H1 (cell line): Measurements from ENCODE around the gene CYP27B1. TPM values are rescaled to one million over a fixed set of nuclear protein-coding genes. Genes with fewer than 3 reads are reported as not detected.

Experiments
- CTCF ChIA-PET: fragments of 300-600 bp; sonication (Branson Sonifier 250); formaldehyde crosslinking; loops from one replicate; lab custom pipeline; 2021; ENCODE audit not compliant: partially characterized antibody; lab: Charles Lee
- POLR2A ChIA-PET: fragments of 300-600 bp; sonication (Branson Sonifier 250); formaldehyde crosslinking; loops from one replicate; lab custom pipeline; 2021; ENCODE audit warnings: inconsistent platforms; ENCODE audit not compliant: partially characterized antibody; lab: Charles Lee
- DNase-seq, 2 experiments: peaks; one replicate each; pipeline versions ENCODE4 v3.0.0 to v3.0.0-alpha.2; 2010 to 2022; ENCODE audit warnings: low spot score in 2 of 2, low read depth in 1 of 2, mixed read lengths in 1 of 2
- FAIRE-seq: peaks from 2 replicates; lab custom pipeline; 2011; peaks lifted over from hg19 to GRCh38; lab: Jason Lieb, UNC
- H2AFZ ChIP-seq: 2 replicates; pipeline ENCODE4 v1.8.1; 2012; ENCODE audit warnings: low read length, inconsistent platforms
- H2AK5ac ChIP-seq: 2 replicates; pipeline ENCODE4 v1.6.1; 2013; ENCODE audit warnings: low read depth, low read length
- H2BK120ac ChIP-seq: replicated peaks from 2 replicates; pipeline ENCODE3; 2013; ENCODE audit warnings: low read depth, low read length, inconsistent platforms
- H2BK12ac ChIP-seq: 2 replicates; pipeline ENCODE4 v1.6.1; 2013; ENCODE audit warnings: low read depth, low read length
- H2BK15ac ChIP-seq: 2 replicates; pipeline ENCODE4 v1.6.1; 2013; ENCODE audit warnings: low read length
- H2BK20ac ChIP-seq: 2 replicates; pipeline ENCODE4 v1.6.1; 2013; ENCODE audit warnings: low read length
- H2BK5ac ChIP-seq: 2 replicates; pipeline ENCODE4 v1.6.1; 2013; ENCODE audit warnings: low read depth, low read length
- H3K14ac ChIP-seq: 2 replicates; pipeline ENCODE4 v1.6.1; 2013; ENCODE audit warnings: inconsistent platforms; ENCODE audit not compliant: insufficient read length
- H3K18ac ChIP-seq: 2 replicates; pipeline ENCODE4 v1.6.1; 2013; ENCODE audit warnings: low read length; ENCODE audit errors: extremely low read depth
- H3K23ac ChIP-seq: 2 replicates; pipeline ENCODE4 v1.6.1; 2013; ENCODE audit warnings: inconsistent platforms; ENCODE audit not compliant: insufficient read length
- H3K23me2 ChIP-seq: 2 replicates; pipeline ENCODE4 v1.6.1; 2013; ENCODE audit warnings: low read depth, low read length
- H3K27ac ChIP-seq: 2 replicates; pipeline ENCODE4 v1.6.1; 2011; ENCODE audit warnings: low read depth, low read length, inconsistent platforms
- H3K27me3 ChIP-seq, 4 experiments: replicated peaks in 1 of 4; 1 replicate in 1 of 4; 2 replicates in 3 of 4; pipeline versions ENCODE4 v1.6.1 to v1.8.1; 2011 to 2013; ENCODE audit warnings: low read length in 3 of 4, mild to moderate bottlenecking in 3 of 4, inconsistent platforms in 2 of 4, mixed read lengths in 2 of 4, moderate library complexity in 1 of 4; ENCODE audit not compliant: control insufficient read depth in 3 of 4, insufficient read depth in 3 of 4; ENCODE audit errors: extremely low read depth in 1 of 4
- H3K36me3 ChIP-seq, 4 experiments: 2 replicates each; pipeline versions ENCODE4 v1.6.1 to v1.8.1; 2011 to 2013; ENCODE audit warnings: mild to moderate bottlenecking in 4 of 4, low read length in 3 of 4, moderate library complexity in 2 of 4, control low read depth in 1 of 4, inconsistent platforms in 1 of 4; ENCODE audit not compliant: insufficient read depth in 4 of 4, control insufficient read depth in 2 of 4
- H3K4ac ChIP-seq: replicated peaks from 2 replicates; pipeline ENCODE3; 2013; ENCODE audit warnings: low read length, low read depth, mixed read lengths, inconsistent platforms; ENCODE audit not compliant: insufficient read length
- H3K4me1 ChIP-seq, 4 experiments: replicated peaks in 1 of 4; 1 replicate in 1 of 4; 2 replicates in 3 of 4; pipeline versions ENCODE4 v1.6.1 to v1.8.1; 2011 to 2013; ENCODE audit warnings: low read length in 3 of 4, inconsistent platforms in 2 of 4, mixed read lengths in 1 of 4; ENCODE audit not compliant: insufficient read depth in 4 of 4, control insufficient read depth in 3 of 4
- H3K4me2 ChIP-seq, 2 experiments: 2 replicates each; pipeline versions ENCODE4 v1.6.1 to v1.8.1; 2011 to 2013; ENCODE audit warnings: low read depth in 2 of 2, low read length in 2 of 2, control low read depth in 1 of 2, inconsistent platforms in 1 of 2, mild to moderate bottlenecking in 1 of 2; ENCODE audit not compliant: insufficient read depth in 1 of 2
- H3K4me3 ChIP-seq, 4 experiments: fragments of 200-600, 300-600 bp in 1 of 4; sonication (generic), shearing (Covaris generic), sonication (Bioruptor Twin) in 1 of 4; 2 replicates each; pipeline versions ENCODE4 v1.5.1 to v1.8.1; 2011 to 2016; ENCODE audit warnings: low read length in 4 of 4, low read depth in 3 of 4, control low read depth in 2 of 4, inconsistent platforms in 2 of 4, mild to moderate bottlenecking in 2 of 4, mixed read lengths in 1 of 4, moderate library complexity in 1 of 4; ENCODE audit not compliant: insufficient read depth in 2 of 4; ENCODE audit errors: extremely low read depth in 1 of 4
- H3K56ac ChIP-seq: replicated peaks from 2 replicates; pipeline ENCODE3; 2013; ENCODE audit warnings: low read depth, mild to moderate bottlenecking, mixed read lengths, low read length, inconsistent platforms; ENCODE audit not compliant: insufficient read length
- H3K79me1 ChIP-seq: 2 replicates; pipeline ENCODE4 v1.6.1; 2013; ENCODE audit warnings: low read depth, low read length, control low read depth
- H3K79me2 ChIP-seq, 2 experiments: 2 replicates each; pipeline versions ENCODE4 v1.6.1 to v1.8.1; 2012 to 2013; ENCODE audit warnings: low read length in 2 of 2, mild to moderate bottlenecking in 2 of 2, inconsistent platforms in 1 of 2; ENCODE audit not compliant: insufficient read depth in 2 of 2, control insufficient read depth in 1 of 2
- H3K9ac ChIP-seq, 4 experiments: replicated peaks in 1 of 4; 1 replicate in 1 of 4; 2 replicates in 3 of 4; pipeline versions ENCODE4 v1.6.1 to v1.8.1; 2011 to 2013; ENCODE audit warnings: low read depth in 3 of 4, low read length in 3 of 4, control low read depth in 2 of 4, mild to moderate bottlenecking in 2 of 4, moderate library complexity in 2 of 4, inconsistent platforms in 1 of 4; ENCODE audit errors: extremely low read depth in 1 of 4
- H3K9me3 ChIP-seq, 2 experiments: 2 replicates each; pipeline versions ENCODE4 v1.6.1 to v1.8.1; 2012 to 2013; ENCODE audit warnings: mild to moderate bottlenecking in 2 of 2, moderate library complexity in 2 of 2, control low read depth in 1 of 2, inconsistent platforms in 1 of 2, low read depth in 1 of 2, low read length in 1 of 2, mixed read lengths in 1 of 2; ENCODE audit not compliant: insufficient read depth in 2 of 2
- H4K20me1 ChIP-seq, 2 experiments: replicated peaks in 1 of 2; 2 replicates each; pipeline versions ENCODE3 to v1.8.1; 2011 to 2013; ENCODE audit warnings: inconsistent platforms in 2 of 2, low read length in 2 of 2, mild to moderate bottlenecking in 1 of 2; ENCODE audit not compliant: insufficient read depth in 2 of 2, control insufficient read depth in 1 of 2
- H4K5ac ChIP-seq: 2 replicates; pipeline ENCODE4 v1.6.1; 2013; ENCODE audit warnings: low read length, low read depth, mixed read lengths, inconsistent platforms; ENCODE audit not compliant: insufficient read length
- H4K8ac ChIP-seq: 2 replicates; pipeline ENCODE4 v1.8.0; 2013; ENCODE audit warnings: mild to moderate bottlenecking, moderate library complexity, low read length, inconsistent platforms; ENCODE audit not compliant: insufficient read depth; ENCODE audit errors: extremely low read depth
- H4K91ac ChIP-seq: replicated peaks from 2 replicates; pipeline ENCODE3; 2013; ENCODE audit warnings: low read length, mixed read lengths, inconsistent platforms; ENCODE audit not compliant: insufficient read length
- RAD21 ChIP-seq, 2 experiments: IDR thresholded peaks in 1 of 2; conservative IDR thresholded peaks in 1 of 2; 2 replicates each; pipeline ENCODE4 v1.6.1; 2011; ENCODE audit warnings: low read depth in 2 of 2, low read length in 2 of 2, improper control_type of control experiment in 1 of 2, inconsistent platforms in 1 of 2, mild to moderate bottlenecking in 1 of 2, moderate library complexity in 1 of 2
- TCF12 ChIP-seq: IDR thresholded peaks from 2 replicates; pipeline ENCODE4 v1.6.1; 2011; ENCODE audit warnings: low read depth, mild to moderate bottlenecking, low read length
- WGBS, 2 experiments: shearing (Covaris generic) in 1 of 2; methylation state at CpG; one replicate each; pipeline versions ENCODE4 v1.1.6 to v1.1.7; 2013 to 2015; ENCODE audit warnings: low lambda C conversion rate in 2 of 2, mixed read lengths in 2 of 2, inconsistent platforms in 1 of 2, low coverage in 1 of 2, missing lambda C conversion rate in 1 of 2; ENCODE audit not compliant: insufficient replicate concordance in 2 of 2, insufficient coverage in 1 of 2, insufficient read length in 1 of 2; ENCODE audit errors: extremely low coverage in 1 of 2, missing lambda C conversion rate in 1 of 2; 5-methylcytosine and 5-hydroxymethylcytosine counted together
- polyA plus RNA-seq, 7 experiments: library from polyadenylated mRNA; depleted of rRNA in 3 of 7; stranded (reverse) in 5 of 7; unstranded in 2 of 7; fragments of >200 nt in 5 of 7; fragments of 200-250 nt in 2 of 7; gene quantifications; 1 replicate in 5 of 7; 2 replicates in 1 of 7; 4 replicates in 1 of 7; pipeline versions ENCODE4 v1.2.1 to v1.2.3, GENCODE V29; 2011 to 2013; ENCODE audit warnings: missing spikeins in 2 of 7, mixed read lengths in 2 of 7
- total RNA-seq: library from RNA; stranded (reverse); fragmentation: NEBNext Ultra II Directional; extraction: Animal tissue kit (Norgen Biotek cat#: 25700); gene quantifications from 2 replicates; pipeline ENCODE4 v1.2.1, GENCODE V29; 2021
- TF ChIP-seq, protein P1 (sequence below), 3 experiments: IDR thresholded peaks; 1 replicate in 2 of 3; 2 replicates in 1 of 3; pipeline versions ENCODE4 v1.5.1 to v1.6.1; 2011; ENCODE audit warnings: low read length in 3 of 3, mild to moderate bottlenecking in 3 of 3, inconsistent platforms in 2 of 3, low read depth in 1 of 3, moderate library complexity in 1 of 3; ENCODE audit not compliant: insufficient read depth in 1 of 3; ENCODE audit errors: control extremely low read depth in 1 of 3

CYP27B1 gene
- total and polyA plus RNA-seq, 2 of the 8 experiments (the other 6 are each of a cell fraction or from before 2014, with no cell fraction given), result 2.9 to 3.3 TPM

DNA sequence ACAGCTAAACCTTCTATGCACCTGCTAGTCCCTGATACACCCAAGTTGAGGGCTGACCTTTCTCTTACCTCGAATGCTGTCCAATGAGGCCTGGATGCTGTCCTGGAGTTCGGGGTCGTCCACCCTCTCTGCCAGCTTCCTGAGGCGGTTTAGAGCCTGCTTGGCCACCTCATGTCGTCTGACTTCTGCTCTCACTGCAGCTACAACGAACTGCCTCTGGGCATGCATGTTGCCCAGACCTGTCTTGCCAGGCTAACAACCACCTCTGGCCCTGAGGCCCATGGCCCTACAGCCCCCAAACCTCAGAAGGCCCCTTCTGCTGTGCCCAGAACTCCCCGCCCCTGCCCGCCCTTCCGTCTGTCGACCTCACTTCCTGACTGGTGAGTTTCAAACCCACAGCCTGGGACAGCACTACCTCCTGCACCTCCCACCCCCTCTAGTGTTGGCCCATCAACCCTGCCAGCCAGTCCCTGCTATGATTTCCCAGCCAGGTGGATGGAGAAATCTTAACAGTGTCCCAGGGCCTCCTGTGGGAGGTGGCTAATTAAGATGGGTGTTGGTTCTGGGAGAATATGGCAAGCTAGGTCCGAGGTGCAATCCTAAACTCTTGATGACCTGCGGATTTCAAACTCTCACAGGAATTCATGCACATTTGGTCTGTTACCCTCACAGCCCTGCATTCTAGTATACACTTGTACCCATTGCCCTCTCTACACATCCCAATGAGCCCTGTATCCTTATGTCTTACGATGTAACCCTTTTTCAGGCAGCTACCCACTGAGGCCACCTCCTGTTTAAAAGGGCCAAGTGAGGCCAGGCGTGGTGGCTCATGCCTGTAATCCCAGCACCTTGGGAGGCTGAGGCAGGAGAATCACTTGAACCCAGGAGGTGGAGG is 24.8 kb downstream of the CYP27B1 start:
- Histone ChIP-seq H3K18ac (no peak overlapping the region), H3K79me1 (peaks cover 6% of the 10 kb centered on the region), H4K20me1 (peaks cover 0 to 2% of the 10 kb centered on the region in 2 experiments), H3K4me3 (no peak overlapping the region), H3K36me3 (peaks cover 0 to 17% (median 12%) of the 10 kb centered on the region in 4 experiments; a peak in 7 of 8 replicates), H3K4me1 (peaks cover 0 to 21% (median 9%) of the 10 kb centered on the region in 4 experiments; a peak in 6 of 7 replicates), H3K4ac (no peak overlapping the region), H4K5ac (peak overlapping the region; percentile 25), H4K91ac (no peak overlapping the region), H2AFZ (no peak overlapping the region), H3K4me2 (peak overlapping the region in 1 of 2 experiments; percentile 23; a peak in 3 of 4 replicates), H4K8ac (no peak overlapping the region), H2BK20ac (no peak overlapping the region), H3K14ac (no peak overlapping the region), H2BK5ac (0 out of 2 replicates have a peak overlapping the region, but pooled peaks have one; percentile 6), H2BK15ac (peak overlapping the region; percentile 76; the same call in 1 of the 2 replicates), H3K23ac (no peak overlapping the region), H2AK5ac (no peak overlapping the region), H3K9ac (no peak overlapping the region), H3K23me2 (peaks cover 6% of the 10 kb centered on the region), H2BK12ac (peak overlapping the region; percentile 4; the same call in 1 of the 2 replicates), H3K27ac (no peak overlapping the region), H3K9me3 (no peaks in the 10 kb centered on the region; a peak in 1 of 4 replicates), H3K56ac (no peak overlapping the region), H2BK120ac (no peak overlapping the region), H3K79me2 (no peaks in the 10 kb centered on the region), H3K27me3 (peaks cover 26 to 47% (median 43%) of the 10 kb centered on the region in 4 experiments)
- TF ChIP-seq RAD21 (IDR thresholded peaks at IDR 0.05 in 1 of 2, conservative IDR thresholded peaks at IDR 0.05 in 1 of 2; ENCODE audit: low read depth in 2 of 2, low read length in 2 of 2), result peak; percentile 26 to 49; a peak in 2 of 4 replicates
- no peak for TF ChIP-seq TCF12
- TF ChIP-seq, protein P1, sequence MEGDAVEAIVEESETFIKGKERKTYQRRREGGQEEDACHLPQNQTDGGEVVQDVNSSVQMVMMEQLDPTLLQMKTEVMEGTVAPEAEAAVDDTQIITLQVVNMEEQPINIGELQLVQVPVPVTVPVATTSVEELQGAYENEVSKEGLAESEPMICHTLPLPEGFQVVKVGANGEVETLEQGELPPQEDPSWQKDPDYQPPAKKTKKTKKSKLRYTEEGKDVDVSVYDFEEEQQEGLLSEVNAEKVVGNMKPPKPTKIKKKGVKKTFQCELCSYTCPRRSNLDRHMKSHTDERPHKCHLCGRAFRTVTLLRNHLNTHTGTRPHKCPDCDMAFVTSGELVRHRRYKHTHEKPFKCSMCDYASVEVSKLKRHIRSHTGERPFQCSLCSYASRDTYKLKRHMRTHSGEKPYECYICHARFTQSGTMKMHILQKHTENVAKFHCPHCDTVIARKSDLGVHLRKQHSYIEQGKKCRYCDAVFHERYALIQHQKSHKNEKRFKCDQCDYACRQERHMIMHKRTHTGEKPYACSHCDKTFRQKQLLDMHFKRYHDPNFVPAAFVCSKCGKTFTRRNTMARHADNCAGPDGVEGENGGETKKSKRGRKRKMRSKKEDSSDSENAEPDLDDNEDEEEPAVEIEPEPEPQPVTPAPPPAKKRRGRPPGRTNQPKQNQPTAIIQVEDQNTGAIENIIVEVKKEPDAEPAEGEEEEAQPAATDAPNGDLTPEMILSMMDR (IDR thresholded peaks at IDR 0.05; ENCODE audit: control extremely low read depth in 1 of 3, insufficient read depth in 1 of 3, low read depth in 1 of 3, low read length in 3 of 3), result peak; percentile 32 to 62 (median 52); a peak in 3 of 4 replicates
- ChIA-PET POLR2A (interaction anchor here (1.2 to 4.4 kb wide), 7 partner anchors 8 to 134 kb away, joined by 3 to 35 read pairs (median 4); partner anchors contain the start of genes CDK4, CYP27B1, EEF1AKMT3 and METTL1), CTCF (interaction anchor here (0.6 to 11.2 kb wide), 14 partner anchors 8 to 222 kb away, joined by 3 to 149 read pairs (median 4); partner anchors contain the start of genes ARHGEF25, DDIT3 and OS9)
- FAIRE-seq (no peak), DNase-seq (no peak)
- WGBS, 2 experiments, result 68% methylated on average over 12 of the region's 14 CpGs; no CpG with 5 or more reads in 1 of the 2 experiments
